IMR-90 (cell line): ENCODE measurements around the gene WDR49. TPM values are rescaled to one million over a fixed set of nuclear protein-coding genes. Genes with fewer than 3 reads are reported as not detected.

Source experiments
- ATAC-seq: fragments of 200-7000 bp; cut with Tn5 transposase; 2 replicates; pipeline ENCODE4 v1.9.1; 2020; ENCODE audit warnings: low read depth, mild to moderate bottlenecking, moderate library complexity
- BruUV-seq: library from RNA; stranded (reverse); fragments of 400-500 nt; replicated peaks from 2 replicates; lab custom pipeline; 2021; lab: Mats Ljungman, UMichigan
- CTCF ChIA-PET: fragments of 300-600 bp; formaldehyde crosslinking; extraction: SDS; loops from one replicate; lab custom pipeline; 2021; ENCODE audit warnings: antibody characterized with exemption; lab: Yijun Ruan, JAX
- POLR2A ChIA-PET: fragments of 300-600 bp; sonication (Branson Sonifier 250); formaldehyde crosslinking; loops from one replicate; lab custom pipeline; 2022; ENCODE audit warnings: antibody characterized with exemption; ENCODE audit not compliant: unreplicated experiment; lab: Charles Lee
- DNase-seq: peaks from one replicate; pipeline ENCODE4 v3.0.0; 2013
- H2AFZ ChIP-seq: replicated peaks from 2 replicates; pipeline ENCODE3; 2013; ENCODE audit warnings: low read length, mild to moderate bottlenecking; ENCODE audit not compliant: poor library complexity
- H2AK5ac ChIP-seq: 2 replicates; pipeline ENCODE4 v1.6.1; 2013; ENCODE audit warnings: low read depth, low read length, inconsistent platforms
- H2AK9ac ChIP-seq: replicated peaks from 2 replicates; pipeline ENCODE3; 2013; ENCODE audit warnings: mild to moderate bottlenecking, low read depth, low read length, moderate library complexity; ENCODE audit not compliant: poor library complexity
- H2BK120ac ChIP-seq: 2 replicates; pipeline ENCODE4 v1.6.1; 2013; ENCODE audit warnings: low read depth, low read length, inconsistent platforms
- H2BK15ac ChIP-seq: 3 replicates; pipeline ENCODE4 v1.6.1; 2013; ENCODE audit warnings: low read depth, low read length, inconsistent platforms
- H2BK20ac ChIP-seq: 2 replicates; pipeline ENCODE4 v1.6.1; 2013; ENCODE audit warnings: low read depth, mild to moderate bottlenecking, inconsistent platforms, low read length, moderate library complexity
- H2BK5ac ChIP-seq: 2 replicates; pipeline ENCODE4 v1.6.1; 2013; ENCODE audit warnings: mild to moderate bottlenecking, low read depth, low read length, inconsistent platforms; ENCODE audit not compliant: poor library complexity, severe bottlenecking
- H3K14ac ChIP-seq: replicated peaks from 2 replicates; pipeline ENCODE4 v1.6.1; 2013; ENCODE audit warnings: low read depth, low read length, inconsistent platforms
- H3K18ac ChIP-seq: 2 replicates; pipeline ENCODE4 v1.6.1; 2013; ENCODE audit warnings: low read depth, low read length, control low read depth
- H3K23ac ChIP-seq: 2 replicates; pipeline ENCODE4 v1.6.1; 2013; ENCODE audit warnings: low read depth, low read length, inconsistent platforms
- H3K27ac ChIP-seq: 2 replicates; pipeline ENCODE4 v1.5.1; 2013; ENCODE audit warnings: mild to moderate bottlenecking, control low read depth, low read length; ENCODE audit not compliant: insufficient read depth
- H3K27me3 ChIP-seq: 2 replicates; pipeline ENCODE4 v1.6.1; 2013; ENCODE audit warnings: low read length; ENCODE audit not compliant: control insufficient read depth, insufficient read depth
- H3K36me3 ChIP-seq: 2 replicates; pipeline ENCODE4 v1.6.1; 2013; ENCODE audit warnings: low read length, mixed read lengths; ENCODE audit not compliant: control insufficient read depth, insufficient read depth
- H3K4ac ChIP-seq: 2 replicates; pipeline ENCODE4 v1.6.1; 2013; ENCODE audit warnings: low read depth, low read length, inconsistent platforms
- H3K4me1 ChIP-seq: 2 replicates; pipeline ENCODE4 v1.6.1; 2013; ENCODE audit warnings: low read length, mixed read lengths; ENCODE audit not compliant: control insufficient read depth, insufficient read depth
- H3K4me2 ChIP-seq: 2 replicates; pipeline ENCODE4 v1.6.1; 2013; ENCODE audit warnings: low read depth, mild to moderate bottlenecking, control low read depth, low read length, moderate library complexity
- H3K4me3 ChIP-seq: 2 replicates; pipeline ENCODE4 v1.5.1; 2013; ENCODE audit warnings: low read depth, mild to moderate bottlenecking, control low read depth, low read length, moderate library complexity; ENCODE audit not compliant: insufficient read depth
- H3K56ac ChIP-seq: 2 replicates; pipeline ENCODE4 v1.6.1; 2013; ENCODE audit warnings: low read length, inconsistent platforms; ENCODE audit not compliant: insufficient read depth; ENCODE audit errors: extremely low read depth
- H3K79me1 ChIP-seq, 2 experiments: 2 replicates each; pipeline ENCODE4 v1.6.1; 2013; ENCODE audit warnings: low read length in 2 of 2, inconsistent platforms in 1 of 2, low read depth in 1 of 2
- H3K9ac ChIP-seq: 2 replicates; pipeline ENCODE4 v1.6.1; 2013; ENCODE audit warnings: low read depth, low read length, control low read depth
- H3K9me1 ChIP-seq: 2 replicates; pipeline ENCODE4 v1.6.1; 2013; ENCODE audit warnings: low read length, inconsistent platforms; ENCODE audit not compliant: insufficient read depth
- H3K9me3 ChIP-seq: 2 replicates; pipeline ENCODE4 v1.6.1; 2013; ENCODE audit warnings: low read length; ENCODE audit not compliant: control insufficient read depth, insufficient read depth
- H4K20me1 ChIP-seq: 2 replicates; pipeline ENCODE4 v1.6.1; 2013; ENCODE audit warnings: low read length, inconsistent platforms; ENCODE audit not compliant: insufficient read depth
- H4K5ac ChIP-seq: 2 replicates; pipeline ENCODE4 v1.6.1; 2013; ENCODE audit warnings: mild to moderate bottlenecking, low read depth, low read length, control low read depth
- H4K8ac ChIP-seq, 2 experiments: 2 replicates each; pipeline ENCODE4 v1.6.1; 2013; ENCODE audit warnings: low read depth in 2 of 2, low read length in 2 of 2, control low read depth in 1 of 2, inconsistent platforms in 1 of 2
- H4K91ac ChIP-seq: 2 replicates; pipeline ENCODE4 v1.6.1; 2013; ENCODE audit warnings: low read depth, low read length, inconsistent platforms; ENCODE audit not compliant: insufficient read depth
- BHLHE40 ChIP-seq: fragments of 150-350 bp; IDR thresholded peaks from 2 replicates; pipeline ENCODE4 v1.6.1; 2016; ENCODE audit warnings: mild to moderate bottlenecking, low read depth, low read length
- CEBPB ChIP-seq: IDR thresholded peaks from 2 replicates; pipeline ENCODE4 v1.6.1; 2012; ENCODE audit warnings: low read depth, low read length, improper control_type of control experiment
- CHD1 ChIP-seq: IDR thresholded peaks from 2 replicates; pipeline ENCODE4 v1.6.1; 2012; ENCODE audit warnings: low read depth, low read length, improper control_type of control experiment
- ELK1 ChIP-seq: fragments of 150-350 bp; IDR thresholded peaks from 2 replicates; pipeline ENCODE4 v1.6.1; 2016; ENCODE audit warnings: low read depth, mild to moderate bottlenecking, low read length, moderate library complexity, borderline replicate concordance
- FOS ChIP-seq: fragments of 150-350 bp; IDR thresholded peaks from 2 replicates; pipeline ENCODE4 v1.6.1; 2016; ENCODE audit warnings: low read depth, low read length
- MAFK ChIP-seq: IDR thresholded peaks from 2 replicates; pipeline ENCODE4 v1.6.1; 2012; ENCODE audit warnings: low read depth, low read length, improper control_type of control experiment
- MAZ ChIP-seq: IDR thresholded peaks from 2 replicates; pipeline ENCODE4 v1.6.1; 2012; ENCODE audit warnings: low read depth, mild to moderate bottlenecking, low read length, improper control_type of control experiment, moderate library complexity, borderline replicate concordance
- MXI1 ChIP-seq: IDR thresholded peaks from 2 replicates; pipeline ENCODE4 v1.6.1; 2012; ENCODE audit warnings: low read depth, mild to moderate bottlenecking, low read length, moderate library complexity, borderline replicate concordance
- NFE2L2 ChIP-seq: fragments of 150-350 bp; IDR thresholded peaks from 2 replicates; pipeline ENCODE4 v1.6.1; 2016; ENCODE audit warnings: low read depth, mild to moderate bottlenecking, low read length
- POLR2A ChIP-seq: IDR thresholded peaks from 2 replicates; pipeline ENCODE4 v1.6.1; 2012; ENCODE audit warnings: mild to moderate bottlenecking, low read depth, low read length
- RAD21 ChIP-seq: IDR thresholded peaks from 2 replicates; pipeline ENCODE4 v1.6.1; 2012; ENCODE audit warnings: low read length, improper control_type of control experiment
- RCOR1 ChIP-seq: IDR thresholded peaks from 2 replicates; pipeline ENCODE4 v1.6.1; 2012; ENCODE audit warnings: mild to moderate bottlenecking, low read length, improper control_type of control experiment; ENCODE audit not compliant: insufficient replicate concordance
- RFX5 ChIP-seq: IDR thresholded peaks from 2 replicates; pipeline ENCODE4 v1.8.0; 2012; ENCODE audit warnings: low read depth, mild to moderate bottlenecking, low read length, moderate library complexity
- SMC3 ChIP-seq: fragments of 150-350 bp; IDR thresholded peaks from 2 replicates; pipeline ENCODE4 v1.6.1; 2016; ENCODE audit warnings: low read depth, mild to moderate bottlenecking, antibody characterized with exemption, low read length, moderate library complexity
- WGBS, 2 experiments: methylation state at CpG; one replicate each; pipeline versions ENCODE4 v1.1.5 to v1.1.7; 2013; ENCODE audit warnings: missing lambda C conversion rate in 2 of 2; ENCODE audit not compliant: insufficient read length in 1 of 2; ENCODE audit errors: extremely low coverage in 2 of 2; 5-methylcytosine and 5-hydroxymethylcytosine counted together
- dilution Hi-C: fragments of 300-500 bp; cut with HindIII; formaldehyde crosslinking; loops from one replicate; pipeline ENCODE4 v1.14.3; 2018; ENCODE audit warnings: low sequenced_read_pairs; ENCODE audit not compliant: unreplicated experiment
- in situ Hi-C: fragments of 300-500 bp; cut with MboI; formaldehyde crosslinking; loops from 3 replicates; pipeline ENCODE4 v1.14.3; 2019; ENCODE audit warnings: low sequenced_read_pairs, inconsistent platforms, mixed read lengths
- intact Hi-C: fragments of 100-400 bp; cut with micrococcal nuclease; formaldehyde crosslinking; loops from 2 replicates; pipeline ENCODE4 v1.10.0; 2022
- polyA plus RNA-seq, 3 experiments: library from polyadenylated mRNA; depleted of rRNA; stranded (reverse); fragments of >200 nt; gene quantifications; 2 replicates each; pipeline ENCODE4 v1.2.3, GENCODE V29; 2012; ENCODE audit warnings: low replicate concordance in 1 of 3
- total RNA-seq: library from RNA; depleted of rRNA; stranded (reverse); fragments of >200 nt; gene quantifications from 2 replicates; pipeline ENCODE4 v1.2.3, GENCODE V29; 2012
- TF ChIP-seq, protein P1 (sequence below): conservative IDR thresholded peaks from 2 replicates; pipeline ENCODE4 v1.5.1; 2012; ENCODE audit warnings: mild to moderate bottlenecking, low read depth, low read length, improper control_type of control experiment
- TF ChIP-seq, protein P2 (sequence below): fragments of 150-350 bp; IDR thresholded peaks from 2 replicates; pipeline ENCODE4 v1.6.1; 2017; ENCODE audit warnings: mild to moderate bottlenecking, antibody characterized with exemption, low read length, low read depth

Gene WDR49
- total and polyA plus RNA-seq, 2 of the 4 experiments (the other 2 are of a cell fraction): not detected

GRCh38 chr3:167649746-167650145 lies 4.0 kb downstream of the WDR49 start:
- no CpG with 5 or more reads among the region's 1 CpG for WGBS, 2 experiments
- no peaks in the 10 kb centered on the region for H3K4me1 ChIP-seq
- H3K9me1 ChIP-seq: no peaks in the 10 kb centered on the region
- no peak overlapping the region for H3K56ac ChIP-seq
- no peak for DNase-seq
- CTCF ChIA-PET: no interaction called here
- no peak overlapping the region for H2AK5ac ChIP-seq
- POLR2A ChIA-PET: no interaction called here
- H3K4me2 ChIP-seq: no peak overlapping the region
- intact Hi-C loops (no loop called here), dilution Hi-C loops (no loop called here), in situ Hi-C loops (no loop called here)
- no peak overlapping the region for H2AFZ ChIP-seq
- no peak overlapping the region for H3K14ac ChIP-seq
- no peaks in the 10 kb centered on the region for H3K79me1 ChIP-seq
- H2BK5ac ChIP-seq: no peak overlapping the region
- H2AK9ac ChIP-seq: no peak overlapping the region
- H4K8ac ChIP-seq: no peak overlapping the region
- H2BK20ac ChIP-seq: no peak overlapping the region
- H3K27me3 ChIP-seq: no peaks in the 10 kb centered on the region
- H3K27ac ChIP-seq: no peak overlapping the region
- H3K4ac ChIP-seq: no peak overlapping the region
- no peaks in the 10 kb centered on the region for H4K20me1 ChIP-seq
- no peak overlapping the region for H3K4me3 ChIP-seq
- H2BK15ac ChIP-seq: no peak overlapping the region
- no peak overlapping the region for H3K18ac ChIP-seq
- no peak overlapping the region for H2BK120ac ChIP-seq
- H3K36me3 ChIP-seq: no peaks in the 10 kb centered on the region
- no peak for TF ChIP-seq CEBPB
- no peak for TF ChIP-seq BHLHE40
- TF ChIP-seq RFX5: no peak
- TF ChIP-seq FOS: no peak
- no peak for TF ChIP-seq SMC3
- TF ChIP-seq RAD21: no peak
- TF ChIP-seq MXI1: no peak
- no peak for TF ChIP-seq RCOR1
- no peak for TF ChIP-seq ELK1
- TF ChIP-seq, protein P1, sequence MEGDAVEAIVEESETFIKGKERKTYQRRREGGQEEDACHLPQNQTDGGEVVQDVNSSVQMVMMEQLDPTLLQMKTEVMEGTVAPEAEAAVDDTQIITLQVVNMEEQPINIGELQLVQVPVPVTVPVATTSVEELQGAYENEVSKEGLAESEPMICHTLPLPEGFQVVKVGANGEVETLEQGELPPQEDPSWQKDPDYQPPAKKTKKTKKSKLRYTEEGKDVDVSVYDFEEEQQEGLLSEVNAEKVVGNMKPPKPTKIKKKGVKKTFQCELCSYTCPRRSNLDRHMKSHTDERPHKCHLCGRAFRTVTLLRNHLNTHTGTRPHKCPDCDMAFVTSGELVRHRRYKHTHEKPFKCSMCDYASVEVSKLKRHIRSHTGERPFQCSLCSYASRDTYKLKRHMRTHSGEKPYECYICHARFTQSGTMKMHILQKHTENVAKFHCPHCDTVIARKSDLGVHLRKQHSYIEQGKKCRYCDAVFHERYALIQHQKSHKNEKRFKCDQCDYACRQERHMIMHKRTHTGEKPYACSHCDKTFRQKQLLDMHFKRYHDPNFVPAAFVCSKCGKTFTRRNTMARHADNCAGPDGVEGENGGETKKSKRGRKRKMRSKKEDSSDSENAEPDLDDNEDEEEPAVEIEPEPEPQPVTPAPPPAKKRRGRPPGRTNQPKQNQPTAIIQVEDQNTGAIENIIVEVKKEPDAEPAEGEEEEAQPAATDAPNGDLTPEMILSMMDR: no peak
- no peak for TF ChIP-seq MAFK
- no peak for TF ChIP-seq POLR2A
- TF ChIP-seq, protein P2, sequence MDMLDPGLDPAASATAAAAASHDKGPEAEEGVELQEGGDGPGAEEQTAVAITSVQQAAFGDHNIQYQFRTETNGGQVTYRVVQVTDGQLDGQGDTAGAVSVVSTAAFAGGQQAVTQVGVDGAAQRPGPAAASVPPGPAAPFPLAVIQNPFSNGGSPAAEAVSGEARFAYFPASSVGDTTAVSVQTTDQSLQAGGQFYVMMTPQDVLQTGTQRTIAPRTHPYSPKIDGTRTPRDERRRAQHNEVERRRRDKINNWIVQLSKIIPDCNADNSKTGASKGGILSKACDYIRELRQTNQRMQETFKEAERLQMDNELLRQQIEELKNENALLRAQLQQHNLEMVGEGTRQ: no peak
- TF ChIP-seq MAZ: no peak
- TF ChIP-seq NFE2L2: no peak
- TF ChIP-seq CHD1: no peak
- H4K91ac ChIP-seq: no peak overlapping the region
- no peak for ATAC-seq
- H3K9me3 ChIP-seq: no peaks in the 10 kb centered on the region
- H4K5ac ChIP-seq: no peak overlapping the region
- H3K23ac ChIP-seq: no peak overlapping the region
- no TSS peak for BruUV-seq
- no peak overlapping the region for H3K9ac ChIP-seq
